Inflammatory macrophage treated with lipopolysaccharide for 4 hours (primary cell): ENCODE measurements around the gene UBE2E2.

ENCODE experiments used
- DNase-seq: peaks from one replicate; pipeline ENCODE4 v3.0.0-alpha.2; 2020

UBE2E2 gene

DNA sequence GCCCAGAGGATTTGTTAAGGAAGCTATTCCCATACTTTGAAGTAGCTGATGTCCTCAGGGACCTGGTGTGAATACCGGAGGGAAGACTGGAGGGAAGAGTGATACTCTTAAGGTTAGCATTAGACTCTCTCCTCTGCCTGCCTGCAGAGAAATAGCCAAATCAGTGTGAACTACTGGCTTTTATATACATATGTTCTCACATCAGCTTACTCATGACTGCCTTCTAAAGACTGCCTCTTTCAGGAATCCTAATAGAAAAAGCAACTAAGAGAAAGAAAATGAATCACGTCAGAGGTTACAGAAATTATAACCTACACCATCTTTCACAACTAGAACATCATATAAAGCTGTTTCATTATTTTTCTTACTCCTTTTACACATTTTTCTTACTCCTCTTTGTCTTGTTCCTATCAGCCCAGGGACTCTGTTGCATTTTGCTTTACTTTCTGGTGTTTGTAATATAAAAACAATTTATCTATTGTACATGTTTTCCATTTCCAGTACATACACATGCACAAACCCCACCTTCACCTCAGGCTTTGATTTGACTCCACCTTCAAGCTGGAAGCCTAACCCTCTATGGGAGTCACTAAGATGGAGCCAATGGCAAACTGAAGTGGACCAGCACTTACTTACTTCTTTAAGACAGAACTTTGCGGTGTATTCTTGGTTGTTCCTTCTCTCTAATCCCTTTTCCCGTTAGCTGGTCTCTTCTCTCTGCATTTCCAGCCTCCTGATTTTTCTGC is 345.0 kb downstream of the UBE2E2 start:
- DNase-seq, result no peak

DNA sequence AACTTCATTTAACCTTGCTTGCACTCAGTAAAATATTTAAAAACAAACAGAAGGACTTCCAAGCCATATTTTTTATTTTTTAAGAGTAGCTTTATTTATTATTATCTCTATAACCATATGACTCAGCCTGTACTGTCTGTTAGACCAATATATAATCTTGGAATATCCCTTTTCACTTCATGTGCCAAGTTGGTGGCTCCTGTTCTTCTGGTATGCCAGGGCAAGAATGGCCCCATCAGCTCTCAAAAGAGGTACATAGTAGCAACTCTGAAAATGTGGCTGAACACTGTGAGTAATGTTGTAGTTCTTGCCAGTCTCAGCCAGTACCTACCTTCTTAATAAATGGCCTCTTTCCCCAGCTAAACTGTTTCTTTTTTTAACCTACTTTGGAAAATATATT is 345.6 kb downstream of the UBE2E2 start:
- DNase-seq, result no peak

DNA sequence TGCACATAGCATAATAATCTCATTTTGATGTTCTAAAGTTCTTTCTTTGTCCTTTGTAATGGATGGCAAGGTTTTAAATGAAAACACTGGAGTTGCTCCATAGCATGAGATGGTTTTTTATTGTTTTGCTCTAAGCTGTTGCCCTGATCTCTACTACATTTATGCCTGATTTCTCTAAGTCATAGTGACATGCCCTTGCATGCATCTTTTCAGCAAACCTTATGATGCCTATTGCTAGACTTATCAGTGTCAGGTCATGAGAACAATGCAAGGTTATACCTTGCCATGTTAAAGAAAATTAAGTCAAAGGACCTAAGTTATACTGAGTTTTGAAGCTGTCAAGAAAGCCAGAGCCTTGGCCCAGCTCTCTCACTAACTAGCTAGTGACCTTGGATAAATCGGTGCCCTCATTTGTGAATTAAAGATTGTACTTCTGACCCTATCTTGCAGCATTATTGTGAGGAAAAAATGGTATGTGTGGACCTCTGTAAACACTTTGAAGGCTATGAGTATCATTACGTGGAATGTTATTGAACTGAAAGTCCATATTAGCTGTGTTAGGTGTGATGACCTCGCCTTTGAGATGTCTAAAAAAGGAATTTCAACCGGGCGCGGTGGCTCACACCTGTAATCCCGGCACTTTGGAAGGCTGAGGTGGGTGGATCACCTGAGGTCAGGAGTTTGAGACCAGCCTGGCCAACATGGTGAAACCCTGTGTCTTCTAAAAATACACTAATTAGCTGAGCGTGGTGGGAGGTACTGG is 346.2 kb downstream of the UBE2E2 start:
- no peak for DNase-seq

DNA sequence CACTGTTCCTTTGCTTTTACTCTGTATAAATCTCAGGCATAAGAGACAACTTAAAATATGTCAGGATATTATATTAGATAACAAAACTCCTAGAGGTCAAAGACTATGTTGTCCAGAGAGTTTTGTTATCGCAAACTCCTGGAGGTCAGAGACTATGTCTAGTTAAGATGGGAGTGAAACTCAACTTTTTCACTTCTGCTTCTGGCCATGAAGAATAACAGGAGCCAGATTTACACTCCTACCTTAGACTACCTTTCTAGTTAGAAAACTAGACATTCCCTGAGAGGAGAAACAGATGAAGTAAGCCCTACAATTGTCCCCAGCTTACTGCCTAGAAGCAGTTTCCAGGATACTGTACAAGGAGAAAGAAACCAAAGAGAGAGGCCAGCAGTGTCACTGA is 347.3 kb downstream of the UBE2E2 start:
- no peak for DNase-seq

DNA sequence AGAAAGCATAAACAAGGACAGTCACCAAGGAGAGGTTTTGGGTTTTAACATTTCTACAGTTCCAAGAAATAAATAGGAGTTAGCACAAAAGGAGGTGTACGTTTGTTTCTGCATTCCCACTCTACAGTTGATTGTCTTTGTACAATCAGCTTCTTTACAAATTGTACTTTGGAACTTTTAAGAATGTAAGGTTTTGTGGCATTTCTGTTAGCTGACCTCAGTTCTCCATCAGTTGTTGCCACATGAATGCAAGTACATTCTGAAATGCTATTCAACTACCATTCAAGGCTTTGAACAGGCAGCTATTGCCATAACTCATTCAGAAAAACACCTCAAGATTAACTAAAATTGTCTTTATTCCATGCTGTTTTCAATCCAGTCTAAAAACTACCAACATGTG is 349.4 kb downstream of the UBE2E2 start:
- no peak for DNase-seq

DNA sequence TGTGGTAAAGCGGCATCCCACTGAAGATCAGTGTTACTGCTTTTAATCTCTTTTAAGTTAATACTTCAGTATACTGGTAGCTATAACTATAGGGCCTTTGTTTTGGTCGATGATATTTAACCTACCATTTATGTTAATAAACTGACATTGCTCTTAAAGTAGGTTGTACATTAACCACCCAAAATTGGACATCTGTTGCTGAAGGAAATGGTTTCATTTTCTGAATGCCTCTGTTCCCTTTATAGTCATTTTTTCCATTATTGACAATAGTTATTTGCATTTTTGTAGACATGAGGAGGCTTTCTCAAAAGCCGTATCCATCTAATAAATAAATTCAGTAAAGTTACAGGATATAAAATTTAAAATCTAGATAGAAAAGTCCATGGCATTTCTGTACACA is 350.2 kb downstream of the UBE2E2 start:
- no peak for DNase-seq

DNA sequence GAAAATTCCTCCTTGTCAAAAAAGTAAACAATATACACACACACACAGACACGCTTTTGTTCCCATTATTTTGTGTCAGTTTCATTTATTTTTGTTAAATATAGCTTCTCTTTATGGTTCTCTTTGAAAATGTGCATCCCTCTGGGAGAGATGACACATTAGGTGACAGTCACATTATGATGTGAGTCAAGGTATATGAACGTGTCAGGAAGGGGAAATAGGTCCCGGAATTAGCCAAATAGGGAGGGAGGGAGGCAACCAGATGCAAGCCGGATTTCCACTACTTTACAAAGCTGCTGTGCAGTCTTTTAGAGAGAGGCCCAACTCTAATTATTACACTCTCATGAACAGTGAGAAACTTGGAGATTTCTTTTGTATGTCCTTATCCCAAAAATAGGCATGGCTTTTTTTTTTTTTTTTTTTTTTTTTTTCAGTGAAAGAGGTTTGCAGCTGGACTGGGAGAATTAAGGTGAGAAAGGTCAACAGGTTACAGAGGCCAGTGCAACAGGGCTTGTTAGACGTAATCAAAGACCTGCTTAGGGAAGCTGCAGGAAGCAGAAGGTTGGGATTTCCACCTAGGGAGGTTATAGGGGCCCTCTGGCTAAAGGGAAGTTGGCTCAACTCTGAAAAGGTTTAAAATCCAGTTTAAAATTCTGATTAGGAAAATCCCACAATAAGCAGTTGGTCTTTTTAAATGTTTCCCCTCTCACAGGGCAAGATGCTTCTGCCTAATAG is 362.1 kb downstream of the UBE2E2 start:
- no peak for DNase-seq

DNA sequence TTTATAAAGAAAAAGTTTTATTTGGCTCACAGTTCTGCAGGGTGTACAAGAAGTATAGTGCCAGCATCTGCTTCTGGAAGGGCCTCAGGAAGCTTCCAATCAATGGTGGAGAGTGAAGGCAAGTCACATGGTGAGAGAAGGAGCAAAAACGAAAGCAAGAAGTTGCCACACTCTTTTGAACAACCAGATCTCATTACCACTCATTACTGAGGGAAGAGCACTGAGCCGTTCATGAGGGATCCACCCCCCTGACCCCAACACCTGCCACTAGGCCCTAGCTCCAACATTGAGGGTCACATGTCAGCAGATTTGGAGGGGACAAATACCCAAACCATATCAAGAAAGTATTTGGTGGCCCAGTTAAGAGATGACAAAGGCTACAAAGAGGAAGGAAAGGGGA is 363.4 kb downstream of the UBE2E2 start:
- DNase-seq, result no peak

DNA sequence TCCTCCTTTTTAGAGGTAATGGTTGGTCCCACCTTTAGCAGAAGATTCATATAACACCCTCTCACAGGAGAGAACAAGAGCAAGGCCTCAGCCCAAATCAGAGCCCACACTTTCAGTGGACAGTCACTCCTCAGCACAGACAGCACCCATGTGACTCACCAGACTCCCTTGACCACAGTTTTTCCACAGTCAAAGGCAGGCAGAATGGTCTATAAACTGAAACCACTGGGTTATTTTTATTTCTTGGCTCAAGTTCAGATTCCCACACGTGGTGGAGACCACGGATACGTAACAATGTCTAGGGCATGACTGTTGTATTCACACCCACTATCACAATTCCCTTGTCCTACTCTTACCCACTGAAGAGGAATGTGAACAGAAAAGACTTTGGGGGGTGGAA is 364.8 kb downstream of the UBE2E2 start:
- DNase-seq, result peak; percentile 89

DNA sequence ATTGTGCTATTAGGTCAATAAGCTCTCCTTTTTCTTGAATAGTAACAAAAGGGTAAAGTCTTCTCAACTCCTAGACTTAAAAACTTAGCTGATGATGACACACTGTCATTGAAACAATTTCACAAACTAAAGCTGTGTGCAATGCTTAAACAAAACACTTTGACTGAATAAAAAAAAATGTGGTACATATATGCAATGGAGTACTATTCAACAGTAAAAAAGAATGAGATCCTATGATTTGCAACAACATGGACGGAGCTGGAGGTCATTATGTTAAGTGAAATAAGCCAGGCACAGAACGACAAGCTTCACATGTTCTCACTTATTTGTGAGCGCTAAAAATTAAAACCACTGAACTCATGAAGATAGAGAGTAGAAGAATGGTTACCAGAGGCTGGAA is 370.7 kb downstream of the UBE2E2 start:
- no peak for DNase-seq

DNA sequence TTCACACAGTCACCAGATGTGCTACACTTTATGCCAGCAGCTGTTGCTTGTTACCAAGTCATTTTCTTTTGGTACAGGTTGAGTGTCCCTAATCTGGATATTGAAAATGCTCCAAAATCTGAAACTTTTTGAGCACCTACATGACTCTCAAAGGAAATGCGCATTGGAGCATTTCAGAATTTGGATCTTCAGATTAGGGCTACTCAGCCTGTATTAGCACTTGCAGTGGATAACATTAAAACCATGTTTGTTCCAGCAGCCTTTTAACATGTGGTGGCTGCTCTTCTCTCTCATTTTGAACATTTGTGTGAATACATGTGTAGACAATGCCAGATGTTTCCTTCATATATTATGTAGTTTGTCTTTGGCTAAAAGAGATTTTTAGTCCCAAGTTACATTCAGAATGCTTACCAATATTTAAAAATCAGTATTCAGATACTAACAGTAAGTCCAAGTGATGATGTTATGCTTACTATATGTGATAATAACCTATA is 371.7 kb downstream of the UBE2E2 start:
- no peak for DNase-seq

DNA sequence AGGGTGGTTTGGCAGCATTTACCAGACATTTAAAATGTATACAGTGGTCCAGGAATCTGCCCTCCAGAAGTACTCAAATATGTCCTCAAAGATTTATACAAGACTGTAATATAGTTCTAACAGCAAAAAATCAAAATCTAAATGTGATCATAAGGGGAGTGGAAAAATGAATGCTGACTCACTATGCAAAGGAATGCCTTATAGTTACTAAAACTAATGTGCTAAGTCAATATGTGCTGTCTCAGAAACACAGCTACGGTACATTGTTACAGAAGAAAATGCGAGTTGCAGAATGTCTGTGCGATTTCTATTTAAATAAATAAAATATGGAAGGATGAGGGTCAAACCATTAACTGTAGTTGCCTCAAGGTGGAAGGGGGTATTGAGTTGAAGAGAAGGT is 372.6 kb downstream of the UBE2E2 start:
- DNase-seq, result no peak

DNA sequence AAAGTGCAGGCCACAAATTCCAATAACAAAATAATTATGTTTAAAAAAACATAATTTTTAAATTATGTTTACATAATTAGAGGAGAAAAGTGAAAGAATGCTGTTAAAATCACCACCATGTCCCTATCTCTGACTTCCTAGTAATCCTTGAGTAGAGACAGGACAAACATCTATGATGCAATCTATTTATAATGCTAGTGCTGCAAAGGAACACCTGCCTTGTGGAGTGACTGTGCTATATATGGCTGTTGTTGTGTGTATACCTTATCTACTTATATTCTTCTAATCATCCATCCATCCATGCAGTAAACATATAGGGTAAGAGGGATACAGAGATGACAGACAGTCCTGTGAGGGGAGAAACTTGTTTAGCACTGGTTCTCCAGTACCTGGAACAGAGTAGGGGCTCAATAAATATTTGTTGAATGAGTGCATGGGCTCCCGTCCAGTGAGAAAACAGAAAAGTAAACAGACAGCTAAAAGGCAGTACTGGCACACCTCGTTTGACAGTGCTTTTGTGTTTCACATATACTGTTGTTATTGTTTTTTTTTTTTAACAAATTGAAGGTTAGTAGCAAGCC is 373.3 kb downstream of the UBE2E2 start:
- DNase-seq, result no peak

DNA sequence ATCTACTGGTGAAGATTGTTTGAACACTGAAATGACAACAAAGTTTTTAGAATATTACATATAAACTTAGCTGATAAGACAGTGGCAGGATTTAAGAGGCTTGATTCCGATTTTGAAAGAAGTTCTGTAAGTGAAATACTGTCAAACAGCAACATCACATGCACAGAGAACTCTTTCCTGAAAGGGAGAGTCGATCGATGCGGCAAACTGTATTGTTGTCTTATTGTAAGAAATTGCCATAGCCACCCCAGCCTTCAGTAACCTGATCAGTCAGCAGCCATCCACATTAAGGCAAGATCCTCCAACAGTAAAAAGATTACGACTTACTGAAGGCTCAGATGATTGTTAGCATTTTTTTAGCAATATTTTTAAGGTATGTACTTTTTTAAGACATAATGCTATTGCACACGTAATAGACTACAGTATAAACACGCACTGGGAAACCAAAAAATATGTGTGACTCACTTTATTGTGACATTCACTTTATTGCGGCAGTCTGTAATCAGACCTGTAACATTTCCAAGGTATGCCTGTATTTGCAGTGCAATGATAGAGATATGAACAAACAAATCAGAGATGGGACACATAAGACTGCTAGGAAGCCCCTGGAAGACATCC is 377.1 kb downstream of the UBE2E2 start:
- DNase-seq, result no peak

DNA sequence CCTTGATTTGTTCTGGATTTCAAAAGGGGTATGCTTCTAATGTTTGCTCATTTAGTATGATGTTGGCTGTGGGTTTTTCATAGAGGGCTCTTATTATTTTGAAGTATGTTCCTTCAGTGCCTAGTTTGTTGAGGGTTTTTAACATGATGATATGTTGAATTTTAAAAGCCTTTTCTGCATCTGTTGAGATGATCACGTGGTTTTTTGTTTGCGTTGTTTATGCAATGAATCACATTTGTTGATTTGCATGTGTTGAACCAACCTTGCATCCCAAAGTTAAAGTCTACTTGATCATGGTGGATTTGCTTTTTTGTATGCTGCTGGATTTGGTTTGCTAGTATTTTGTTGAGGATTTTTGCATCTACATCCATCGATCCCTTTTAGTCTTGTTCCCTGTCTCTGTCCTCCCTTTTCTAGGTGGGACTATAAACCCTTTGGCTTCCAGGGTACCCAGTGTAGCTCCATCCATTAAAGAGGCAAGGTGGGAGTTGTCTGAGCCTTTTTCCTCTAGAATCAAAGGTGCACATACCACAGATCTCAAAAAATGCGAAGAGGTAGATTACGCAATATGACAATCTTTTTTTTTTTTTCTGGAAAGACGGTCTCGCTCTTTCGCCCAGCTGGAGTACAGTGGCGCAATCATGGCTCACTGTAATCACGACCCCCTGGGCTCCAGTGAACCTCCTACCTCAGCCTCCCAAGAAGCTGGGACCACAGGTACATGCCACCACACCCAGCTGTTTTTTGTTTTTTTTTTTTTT is 381.0 kb downstream of the UBE2E2 start:
- no peak for DNase-seq

DNA sequence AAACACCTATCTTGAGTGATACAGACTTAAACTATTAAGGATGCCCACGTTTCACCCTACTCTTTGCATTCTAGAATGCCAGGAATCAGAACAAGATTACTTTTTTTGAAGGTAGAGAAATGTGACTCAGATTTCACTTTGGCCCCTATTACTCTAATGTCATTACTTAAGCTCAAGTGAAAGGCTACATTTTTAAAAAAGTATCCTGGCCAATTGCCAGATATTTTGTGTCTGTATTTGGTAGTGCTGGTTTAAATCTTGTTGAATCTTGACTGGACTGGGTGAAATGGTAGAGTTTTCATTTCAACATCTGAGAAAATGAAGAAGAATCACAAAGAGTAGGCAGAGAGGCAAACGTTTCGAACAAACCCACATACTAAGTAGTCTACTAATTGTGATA is 384.4 kb downstream of the UBE2E2 start:
- no peak for DNase-seq

DNA sequence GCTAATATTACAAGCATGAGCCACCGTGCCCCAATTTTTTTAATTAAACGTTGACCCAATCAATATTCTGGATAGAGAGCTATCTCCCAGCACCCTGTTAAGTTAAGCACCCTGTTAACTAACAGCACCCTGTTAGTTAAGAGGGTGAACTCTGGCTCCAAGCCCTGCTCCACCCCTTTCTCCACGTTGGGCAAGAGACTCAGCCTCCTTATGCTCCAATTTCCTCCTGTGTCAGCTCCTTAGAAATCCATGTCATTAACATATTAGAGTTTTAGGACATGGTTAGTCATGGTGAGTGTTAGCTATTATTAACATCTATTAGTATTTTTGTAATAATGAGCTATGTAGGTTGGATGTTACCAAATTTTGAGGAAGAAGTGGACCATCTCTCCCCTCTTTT is 385.4 kb downstream of the UBE2E2 start:
- no peak for DNase-seq

DNA sequence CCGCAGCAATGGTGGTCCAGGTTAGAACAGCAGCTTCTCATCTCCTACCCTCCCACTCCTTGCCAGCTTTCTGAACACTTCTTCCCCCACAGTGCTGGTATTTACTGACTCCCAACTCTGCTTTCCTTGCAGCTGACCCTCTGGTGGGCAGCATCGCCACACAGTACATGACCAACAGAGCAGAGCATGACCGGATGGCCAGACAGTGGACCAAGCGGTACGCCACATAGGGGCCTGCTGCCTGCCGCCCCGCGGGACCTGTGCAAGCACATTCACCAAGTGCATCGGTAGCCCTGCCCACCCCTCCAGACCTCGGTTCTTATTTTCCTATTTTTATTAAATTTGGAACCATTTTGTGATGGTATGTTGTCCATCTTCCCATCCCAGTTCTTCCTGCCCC is 386.5 kb downstream of the UBE2E2 start:
- DNase-seq, result no peak

DNA sequence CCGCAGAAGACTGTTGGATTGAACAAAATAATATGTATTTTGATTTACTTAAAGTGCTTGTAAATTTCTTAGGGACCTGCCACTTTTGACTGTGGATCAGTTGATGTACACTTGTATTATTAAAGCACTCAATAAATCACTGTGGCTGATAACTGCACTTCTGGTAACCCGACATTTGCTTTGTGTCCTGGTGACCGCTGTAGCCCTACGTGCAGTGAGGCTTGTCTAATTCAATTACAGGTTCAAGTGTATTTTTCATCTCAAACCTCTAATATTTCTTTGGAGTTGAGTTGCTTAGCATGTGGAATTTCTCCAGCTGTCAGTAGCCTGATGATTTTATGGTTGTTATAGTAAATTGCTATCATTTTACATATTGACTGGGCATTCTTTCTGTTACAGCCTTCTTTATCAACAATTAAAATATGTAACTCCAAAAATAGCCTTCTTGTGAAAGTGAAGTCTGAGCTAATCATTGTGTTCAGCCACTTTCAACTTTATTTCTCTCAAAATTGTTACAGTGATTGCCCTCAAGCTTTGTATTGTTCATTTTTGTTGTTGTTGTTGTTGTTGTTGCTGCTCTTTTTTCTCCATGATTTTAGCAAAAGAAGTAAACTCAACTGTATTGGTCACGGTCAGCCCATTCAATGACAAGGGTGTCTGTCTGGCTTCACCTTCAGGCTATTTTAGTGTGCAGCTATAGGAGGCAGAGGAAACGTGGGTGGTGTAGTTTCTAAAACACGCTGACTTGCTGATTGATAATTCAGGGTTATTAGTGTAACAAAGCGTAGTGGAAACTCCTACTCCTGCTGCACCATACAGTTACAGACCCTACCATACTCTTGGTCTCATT is 387.5 kb downstream of the UBE2E2 start:
- DNase-seq, result no peak

DNA sequence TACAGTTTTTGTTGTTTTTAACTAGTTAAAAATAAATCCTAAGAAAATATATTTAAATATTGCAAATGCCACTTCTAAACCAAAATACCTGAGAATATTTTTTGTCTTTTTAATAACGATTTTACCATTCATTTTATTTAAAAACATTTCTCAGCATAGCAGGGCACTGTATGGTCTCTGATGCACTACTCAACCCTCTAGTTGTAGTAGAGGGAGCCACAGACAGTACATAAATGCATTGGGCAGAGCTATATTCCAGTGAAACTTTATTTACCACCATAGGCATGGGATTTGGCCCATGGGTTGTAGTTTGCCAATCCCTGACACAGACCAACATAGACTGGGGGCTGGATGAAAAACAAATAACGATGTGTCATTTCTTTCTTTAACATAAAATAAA is 388.2 kb downstream of the UBE2E2 start:
- DNase-seq, result no peak
